HTERT RPE-1 (cell line): Measurements from ENCODE around the gene CLN3.
"Not testable (repeated sequence)": the region's sequence is repeated elsewhere in the genome, so short reads cannot be mapped to it uniquely, and the experiment has no call there.

Experiments used
- in situ Hi-C: fragments of 300-500 bp; cut with MboI; formaldehyde crosslinking; loops from 4 replicates; pipeline ENCODE4 v1.14.3; 2020; ENCODE audit warnings: low sequenced_read_pairs

The CLN3 gene

GRCh38 chr16:28514246-28514645 lies 22.4 kb upstream of the CLN3 start:
- in situ Hi-C loops, result no loop called here

DNA sequence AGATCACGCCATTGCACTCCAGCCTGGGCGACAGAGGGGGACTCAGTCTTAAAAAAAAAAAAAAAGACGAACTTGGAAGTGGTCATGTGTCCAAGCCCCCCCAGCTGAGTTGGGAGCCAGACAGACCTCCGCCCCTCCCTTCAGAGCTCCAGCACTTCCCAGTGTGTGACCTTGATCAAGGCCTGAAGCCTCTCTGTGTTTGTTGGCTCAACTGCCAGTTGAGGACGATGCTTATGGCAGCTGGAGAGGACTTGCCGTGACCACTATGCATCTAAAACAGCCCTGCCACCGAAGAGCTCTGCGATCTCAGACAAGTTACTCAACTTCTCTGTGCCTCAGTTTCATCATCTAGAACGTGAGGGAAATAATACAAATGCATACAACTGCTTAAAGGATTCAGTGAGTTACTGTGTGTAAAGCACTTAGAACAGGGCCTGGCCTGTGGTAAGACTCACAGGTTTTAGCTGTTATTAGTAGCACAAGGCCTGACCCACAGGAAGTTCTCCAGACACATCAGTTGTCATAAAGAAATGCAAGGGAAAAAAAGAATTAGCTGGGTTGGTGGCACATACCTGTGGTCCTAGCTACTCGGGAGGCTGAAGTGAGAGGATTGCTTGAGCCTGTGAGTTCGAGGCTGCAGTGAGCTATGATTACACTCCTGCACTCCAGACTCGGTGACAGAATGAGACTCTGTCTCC lies 21.8 kb upstream of the CLN3 start:
- in situ Hi-C loops, result no loop called here

- in situ Hi-C loops, result no loop called here
Observed at GRCh38 chr16:28511801-28512789, 20.2 kb upstream of the CLN3 start.

DNA sequence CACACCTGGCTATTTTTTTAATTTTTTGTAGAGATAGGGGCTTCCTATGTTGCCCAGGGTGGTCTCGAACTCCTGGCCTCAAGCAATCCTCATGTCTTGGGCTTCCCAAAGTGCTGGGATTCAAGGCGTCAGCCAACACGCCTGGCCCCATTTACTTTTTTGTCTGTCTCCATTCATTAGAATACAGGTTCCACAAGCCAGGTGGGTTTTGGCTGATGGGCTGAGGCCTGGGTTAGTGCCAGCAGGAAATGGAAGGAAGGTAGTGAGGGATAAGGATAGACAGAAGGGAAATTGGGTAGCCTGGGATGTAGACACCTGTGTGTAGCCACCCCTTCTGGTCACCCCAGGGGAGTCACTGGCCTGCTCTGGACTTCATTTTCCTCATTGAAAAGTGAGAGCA lies 19.2 kb upstream of the CLN3 start:
- in situ Hi-C loops, result no loop called here

- in situ Hi-C loops, result no loop called here
Observed at GRCh38 chr16:28505489-28506137, 13.7 kb upstream of the CLN3 start.

GRCh38 chr16:28504707-28505404 lies 13.0 kb upstream of the CLN3 start:
- in situ Hi-C loops, result no loop called here

GRCh38 chr16:28503470-28504259 lies 11.8 kb upstream of the CLN3 start:
- in situ Hi-C loops, result no loop called here

DNA sequence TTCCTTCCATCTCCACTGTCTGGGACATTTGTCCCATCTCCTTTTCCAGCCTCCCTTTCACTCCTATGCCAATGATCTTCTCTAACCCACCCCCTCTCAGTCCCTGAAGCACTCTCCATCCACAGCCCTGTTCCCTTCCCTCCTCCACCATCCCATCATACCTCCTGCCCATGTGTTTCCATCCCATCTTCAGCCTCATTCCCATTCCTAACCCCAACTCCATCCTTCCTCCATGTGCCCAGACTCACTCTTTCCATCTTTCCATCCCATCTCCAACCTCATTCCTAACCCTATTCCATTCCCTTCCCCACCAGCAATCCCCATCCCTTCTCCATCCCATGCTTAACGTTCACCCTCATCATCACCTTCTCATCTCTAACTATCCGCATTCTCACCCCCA lies 10.4 kb upstream of the CLN3 start:
- in situ Hi-C loops, result no loop called here

- in situ Hi-C loops, result no loop called here
Observed at GRCh38 chr16:28501258-28502232, 9.7 kb upstream of the CLN3 start.

DNA sequence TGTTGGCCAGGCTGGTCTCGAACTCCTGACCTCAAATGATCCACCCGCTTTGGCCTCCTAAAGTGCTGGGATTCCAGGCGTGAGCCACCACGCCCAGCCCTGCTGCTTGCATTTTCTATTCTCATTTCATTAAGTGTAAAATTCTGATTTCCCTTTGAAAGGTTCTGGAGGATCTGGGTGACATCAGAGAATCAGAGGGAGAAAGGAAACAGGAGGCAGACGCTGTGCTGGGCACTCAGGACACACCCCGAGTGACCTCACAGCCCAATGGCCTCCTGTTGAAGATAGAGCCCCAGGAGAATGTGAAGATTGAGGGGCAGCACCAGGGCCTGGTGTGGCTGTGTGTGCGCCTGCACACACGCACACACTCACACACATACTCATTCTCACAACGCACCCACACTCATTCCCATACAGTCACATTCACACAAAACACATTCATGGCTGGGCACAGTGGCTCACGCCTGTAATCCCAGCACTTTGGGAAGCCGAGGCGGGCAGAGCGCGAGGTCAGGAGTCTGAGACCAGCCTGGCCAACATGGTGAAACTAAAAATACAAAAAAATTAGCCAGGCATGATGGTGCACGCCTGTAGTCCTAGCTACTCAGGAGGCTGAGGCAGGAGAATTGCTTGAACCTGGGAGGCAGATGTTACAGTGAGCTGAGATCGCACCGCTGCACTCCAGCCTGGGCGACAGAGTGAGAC lies 8.8 kb upstream of the CLN3 start:
- in situ Hi-C loops, result not testable (repeated sequence)

DNA sequence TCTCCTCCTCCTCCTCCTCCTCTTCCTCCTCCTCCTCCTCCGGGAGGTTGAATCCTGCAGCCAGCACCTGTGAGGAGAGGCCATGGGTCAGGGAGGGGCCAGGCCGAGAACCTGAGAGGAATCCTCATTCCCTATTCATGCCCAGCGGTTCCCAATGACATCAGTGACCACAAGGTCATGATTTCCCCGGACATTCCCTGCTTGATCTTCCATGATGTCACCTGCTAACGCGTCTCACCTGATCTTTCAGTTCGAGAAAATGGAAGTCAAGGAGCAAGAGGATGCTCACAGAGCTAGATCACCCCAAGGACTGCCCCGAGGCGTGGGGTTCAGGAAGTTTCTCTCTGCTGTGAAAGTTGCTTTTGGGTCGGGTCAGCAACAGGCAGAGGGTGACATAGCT lies 8.0 kb upstream of the CLN3 start:
- in situ Hi-C loops, result no loop called here

DNA sequence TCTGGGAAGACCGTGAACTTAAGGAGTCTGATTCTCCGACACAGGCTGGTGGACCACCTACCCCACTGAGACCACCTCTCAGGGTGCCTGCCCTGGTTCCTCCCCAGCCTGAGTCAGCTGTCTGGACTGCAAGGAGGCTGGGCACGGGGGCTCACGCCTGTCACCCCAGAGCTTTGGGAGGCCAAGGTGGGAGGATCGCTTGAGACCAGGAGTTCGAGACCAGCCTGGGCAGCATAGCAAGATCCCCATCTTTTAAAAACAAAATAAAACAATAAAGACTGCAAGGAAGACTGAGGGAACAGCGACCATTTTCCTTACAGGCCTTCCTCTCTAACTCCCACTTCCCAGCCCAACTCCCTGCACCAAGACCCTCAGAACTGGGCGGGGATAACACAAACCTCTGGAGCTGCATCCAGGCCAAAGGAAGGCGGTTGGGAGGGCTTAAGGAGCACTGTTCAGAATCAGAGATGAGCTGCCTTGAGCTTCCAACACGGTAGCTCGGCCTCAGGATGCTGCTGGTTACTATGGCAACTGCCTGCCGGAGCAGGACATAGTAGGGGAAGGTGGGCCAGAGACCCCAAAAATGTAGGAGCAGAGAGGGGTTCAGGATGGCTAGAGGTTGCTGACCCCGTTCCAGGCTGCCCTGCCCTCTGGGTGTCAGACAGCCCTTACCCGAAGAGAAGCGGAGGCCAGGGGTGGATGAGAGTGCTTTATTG lies 7.0 kb upstream of the CLN3 start:
- in situ Hi-C loops, result no loop called here

GRCh38 chr16:28497861-28498599 lies 6.2 kb upstream of the CLN3 start:
- in situ Hi-C loops, result no loop called here

GRCh38 chr16:28497386-28497785 lies 5.5 kb upstream of the CLN3 start:
- in situ Hi-C loops, result no loop called here

DNA sequence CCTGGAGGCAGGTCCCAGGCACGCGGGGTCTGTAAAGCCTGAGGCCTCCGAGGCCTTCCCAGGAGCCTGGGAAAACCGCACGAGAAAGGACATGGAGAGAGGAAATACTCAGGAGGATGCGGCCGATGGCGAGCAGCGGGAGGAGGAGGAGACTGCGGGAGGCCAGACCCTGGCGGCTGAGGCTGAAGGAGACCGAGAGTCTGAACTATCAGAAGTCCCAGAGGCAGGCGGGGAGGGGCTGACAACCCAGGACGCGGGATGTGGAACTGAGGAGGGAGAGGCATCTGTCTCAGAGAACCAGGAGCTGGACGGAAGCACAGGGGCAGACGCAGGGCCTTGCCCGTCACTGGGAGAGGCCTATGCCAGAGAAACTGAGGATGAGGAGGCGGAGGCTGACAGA lies 5.0 kb upstream of the CLN3 start:
- in situ Hi-C loops, result no loop called here

- in situ Hi-C loops, result no loop called here
Observed at GRCh38 chr16:28495795-28496749, 4.2 kb upstream of the CLN3 start.
